ENCODE measurements around the gene APOL5. TPM values are rescaled to one million over a fixed set of nuclear protein-coding genes. Genes with fewer than 3 reads are reported as not detected.

The APOL5 gene
- total and polyA plus RNA-seq, 4 donors, result 0.43 TPM; not detected in 3

DNA sequence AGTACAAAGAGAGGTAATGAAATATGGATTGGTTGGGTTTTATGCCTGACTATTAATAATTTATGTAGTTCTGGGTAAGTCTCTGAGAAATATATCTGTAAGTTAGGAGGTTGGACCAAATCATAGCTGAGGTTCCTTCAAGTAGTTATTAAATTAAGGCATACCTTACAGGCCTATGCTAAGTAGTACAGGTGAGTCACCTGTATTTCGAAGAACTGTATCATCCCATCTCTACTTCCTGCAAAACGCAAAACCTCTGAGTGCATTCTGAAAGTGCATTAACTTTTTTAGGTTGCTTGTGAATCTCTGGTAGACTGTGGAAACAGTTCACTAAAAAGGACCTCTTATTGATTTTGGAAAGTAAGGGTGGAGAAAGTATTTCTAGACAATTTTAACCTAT is 37.1 kb downstream of the APOL5 start:
- H3K4me3 ChIP-seq (ENCODE audit: low read depth in 1 of 3, low read length in 3 of 3), result no peak overlapping the region
- no peak overlapping the region for H3K27ac ChIP-seq (ENCODE audit: low read depth in 1 of 2, low read length in 2 of 2)
- no peak for DNase-seq (ENCODE audit: low spot score)
- TF ChIP-seq, protein P1, sequence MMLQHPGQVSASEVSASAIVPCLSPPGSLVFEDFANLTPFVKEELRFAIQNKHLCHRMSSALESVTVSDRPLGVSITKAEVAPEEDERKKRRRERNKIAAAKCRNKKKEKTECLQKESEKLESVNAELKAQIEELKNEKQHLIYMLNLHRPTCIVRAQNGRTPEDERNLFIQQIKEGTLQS (IDR thresholded peaks at IDR 0.05), result no peak
- TF ChIP-seq RAD21 (IDR thresholded peaks at IDR 0.05) (no peak), YY1 (IDR thresholded peaks at IDR 0.05) (no peak)
- peaks cover 0 to 12% (median 6%) of the 10 kb centered on the region in 4 donors for H3K4me1 ChIP-seq (ENCODE audit: control insufficient read depth in 4 of 4, insufficient read depth in 4 of 4, low read length in 3 of 4)
- no peak overlapping the region for H3K9ac ChIP-seq (ENCODE audit: low read depth in 1 of 2, low read length in 2 of 2)
- peaks cover 0 to 17% (median 7%) of the 10 kb centered on the region in 4 donors for H3K36me3 ChIP-seq (ENCODE audit: control insufficient read depth in 4 of 4, insufficient read depth in 3 of 4, low read depth in 1 of 4, low read length in 3 of 4)
- WGBS, result 92% methylated on average over 2 of the region's 2 CpGs
- no peaks in the 10 kb centered on the region for H3K9me3 ChIP-seq (ENCODE audit: control insufficient read depth in 4 of 4, low read length in 3 of 4)
- no peaks in the 10 kb centered on the region for H3K27me3 ChIP-seq (ENCODE audit: control insufficient read depth in 4 of 4, insufficient read depth in 4 of 4, low read length in 3 of 4)

DNA sequence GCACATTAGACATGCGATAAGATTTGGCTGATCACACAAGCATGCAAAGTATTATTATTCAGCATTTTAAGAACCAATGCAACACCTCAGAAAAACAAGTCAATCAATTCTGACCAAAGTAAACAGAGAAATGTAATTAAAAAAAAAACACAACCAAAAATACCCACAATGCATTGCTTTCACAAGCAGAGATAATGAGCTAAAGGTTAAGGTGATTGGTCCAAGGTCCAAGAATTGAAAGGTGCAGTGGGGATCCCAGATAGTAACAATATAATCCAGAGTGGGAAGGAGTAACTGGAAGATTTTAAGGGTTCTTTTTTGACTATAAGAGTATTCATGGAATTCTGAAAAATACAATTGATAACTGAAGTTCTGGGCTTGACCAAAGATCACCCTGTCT is 39.0 kb downstream of the APOL5 start:
- no peak for DNase-seq (ENCODE audit: low spot score)
- no peak for TF ChIP-seq FOXA1 (IDR thresholded peaks at IDR 0.05)
- TF ChIP-seq TAF1 (conservative IDR thresholded peaks at IDR 0.05), result no peak
- TF ChIP-seq, protein P2, sequence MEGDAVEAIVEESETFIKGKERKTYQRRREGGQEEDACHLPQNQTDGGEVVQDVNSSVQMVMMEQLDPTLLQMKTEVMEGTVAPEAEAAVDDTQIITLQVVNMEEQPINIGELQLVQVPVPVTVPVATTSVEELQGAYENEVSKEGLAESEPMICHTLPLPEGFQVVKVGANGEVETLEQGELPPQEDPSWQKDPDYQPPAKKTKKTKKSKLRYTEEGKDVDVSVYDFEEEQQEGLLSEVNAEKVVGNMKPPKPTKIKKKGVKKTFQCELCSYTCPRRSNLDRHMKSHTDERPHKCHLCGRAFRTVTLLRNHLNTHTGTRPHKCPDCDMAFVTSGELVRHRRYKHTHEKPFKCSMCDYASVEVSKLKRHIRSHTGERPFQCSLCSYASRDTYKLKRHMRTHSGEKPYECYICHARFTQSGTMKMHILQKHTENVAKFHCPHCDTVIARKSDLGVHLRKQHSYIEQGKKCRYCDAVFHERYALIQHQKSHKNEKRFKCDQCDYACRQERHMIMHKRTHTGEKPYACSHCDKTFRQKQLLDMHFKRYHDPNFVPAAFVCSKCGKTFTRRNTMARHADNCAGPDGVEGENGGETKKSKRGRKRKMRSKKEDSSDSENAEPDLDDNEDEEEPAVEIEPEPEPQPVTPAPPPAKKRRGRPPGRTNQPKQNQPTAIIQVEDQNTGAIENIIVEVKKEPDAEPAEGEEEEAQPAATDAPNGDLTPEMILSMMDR (IDR thresholded peaks at IDR 0.05; ENCODE audit: low read depth, low read length, missing input control), result no peak
- TF ChIP-seq SP1 (IDR thresholded peaks at IDR 0.05), result no peak
- TF ChIP-seq HNF4G (IDR thresholded peaks at IDR 0.05), result peak; percentile 15
- TF ChIP-seq NR2F2 (IDR thresholded peaks at IDR 0.05), result peak; percentile 20
- TF ChIP-seq HNF4A (conservative IDR thresholded peaks at IDR 0.05), result peak; percentile 68 to 77
- TF ChIP-seq RXRA (IDR thresholded peaks at IDR 0.05), result peak in 1 of 2 donors; percentile 29
- peak in 1 of 2 donors; percentile 13 for TF ChIP-seq RAD21 (IDR thresholded peaks at IDR 0.05)
- H3K4me1 ChIP-seq (ENCODE audit: control insufficient read depth in 4 of 4, insufficient read depth in 4 of 4, low read length in 3 of 4), result peaks cover 0 to 12% (median 6%) of the 10 kb centered on the region in 4 donors
- no peaks in the 10 kb centered on the region for H3K27me3 ChIP-seq (ENCODE audit: control insufficient read depth in 4 of 4, insufficient read depth in 4 of 4, low read length in 3 of 4)
- H3K36me3 ChIP-seq (ENCODE audit: control insufficient read depth in 4 of 4, insufficient read depth in 3 of 4, low read depth in 1 of 4, low read length in 3 of 4), result peaks cover 0 to 29% (median 12%) of the 10 kb centered on the region in 4 donors
- no peak overlapping the region for H3K9ac ChIP-seq (ENCODE audit: low read depth in 1 of 2, low read length in 2 of 2)
- no peak overlapping the region for H3K4me3 ChIP-seq (ENCODE audit: low read depth in 1 of 3, low read length in 3 of 3)
- no peak overlapping the region for H3K27ac ChIP-seq (ENCODE audit: low read depth in 1 of 2, low read length in 2 of 2)
- WGBS, result 97% methylated on average over 1 of the region's 1 CpG
- no peaks in the 10 kb centered on the region for H3K9me3 ChIP-seq (ENCODE audit: control insufficient read depth in 4 of 4, low read length in 3 of 4)

DNA sequence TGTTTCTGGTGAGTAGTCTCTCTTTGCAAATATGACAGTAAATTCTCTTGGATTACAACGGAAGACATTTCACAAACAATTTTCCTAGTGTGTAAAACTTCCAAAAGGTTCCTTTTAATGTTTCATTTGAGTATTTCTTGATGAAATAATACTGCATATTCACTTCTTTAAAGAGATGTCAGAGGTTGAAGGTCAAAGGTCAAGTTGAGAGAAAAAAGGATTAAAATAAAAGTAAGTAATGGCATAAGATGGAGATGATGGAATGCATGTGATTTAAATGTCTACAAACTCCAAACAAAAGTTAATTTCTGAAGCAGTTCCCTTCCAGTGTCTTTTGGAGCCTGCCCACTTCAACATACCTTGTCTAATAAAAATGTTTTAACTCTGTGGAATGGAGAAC is 40.7 kb downstream of the APOL5 start:
- H3K27me3 ChIP-seq (ENCODE audit: control insufficient read depth in 4 of 4, insufficient read depth in 4 of 4, low read length in 3 of 4), result no peaks in the 10 kb centered on the region
- peaks cover 0 to 25% (median 12%) of the 10 kb centered on the region in 4 donors for H3K36me3 ChIP-seq (ENCODE audit: control insufficient read depth in 4 of 4, insufficient read depth in 3 of 4, low read depth in 1 of 4, low read length in 3 of 4)
- no peak overlapping the region for H3K9ac ChIP-seq (ENCODE audit: low read depth in 1 of 2, low read length in 2 of 2)
- TF ChIP-seq EGR1 (IDR thresholded peaks at IDR 0.05; ENCODE audit: low read depth in 2 of 2) (no peak), NR2F2 (IDR thresholded peaks at IDR 0.05) (peak; percentile 70)
- H3K4me1 ChIP-seq (ENCODE audit: control insufficient read depth in 4 of 4, insufficient read depth in 4 of 4, low read length in 3 of 4), result peaks cover 0 to 12% (median 6%) of the 10 kb centered on the region in 4 donors
- no peak overlapping the region for H3K27ac ChIP-seq (ENCODE audit: low read depth in 1 of 2, low read length in 2 of 2)
- 89% methylated on average over 1 of the region's 1 CpG for WGBS
- H3K4me3 ChIP-seq (ENCODE audit: low read depth in 1 of 3, low read length in 3 of 3), result no peak overlapping the region
- no peaks in the 10 kb centered on the region for H3K9me3 ChIP-seq (ENCODE audit: control insufficient read depth in 4 of 4, low read length in 3 of 4)
- no peak for DNase-seq (ENCODE audit: low spot score)

DNA sequence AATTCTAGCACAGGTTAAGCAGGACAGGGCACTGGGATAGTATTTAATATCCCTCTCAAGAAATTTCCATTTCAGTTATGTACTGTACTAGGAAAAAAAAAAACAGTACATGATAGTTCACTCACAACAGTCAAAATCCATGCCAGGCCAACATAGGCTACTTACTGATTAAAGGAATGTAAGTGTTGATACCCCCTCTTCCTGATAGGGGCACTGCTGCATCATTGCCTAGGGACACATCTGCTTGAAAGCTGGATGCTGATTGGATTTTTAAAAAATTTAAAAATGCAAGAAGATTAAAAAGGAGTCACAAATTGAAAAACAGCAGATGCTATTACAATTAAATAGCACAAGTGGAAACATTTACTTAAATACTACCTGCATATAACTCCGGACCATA is 43.4 kb downstream of the APOL5 start:
- Histone ChIP-seq H3K27me3 (ENCODE audit: control insufficient read depth in 4 of 4, insufficient read depth in 4 of 4, low read length in 3 of 4) (no peaks in the 10 kb centered on the region), H3K9ac (ENCODE audit: low read depth in 1 of 2, low read length in 2 of 2) (no peak overlapping the region), H3K4me3 (ENCODE audit: low read depth in 1 of 3, low read length in 3 of 3) (no peak overlapping the region), H3K9me3 (ENCODE audit: control insufficient read depth in 4 of 4, low read length in 3 of 4) (no peaks in the 10 kb centered on the region), H3K4me1 (ENCODE audit: control insufficient read depth in 4 of 4, insufficient read depth in 4 of 4, low read length in 3 of 4) (peaks cover 0 to 11% (median 6%) of the 10 kb centered on the region in 4 donors), H3K36me3 (ENCODE audit: control insufficient read depth in 4 of 4, insufficient read depth in 3 of 4, low read depth in 1 of 4, low read length in 3 of 4) (peaks cover 0 to 25% (median 12%) of the 10 kb centered on the region in 4 donors), H3K27ac (ENCODE audit: low read depth in 1 of 2, low read length in 2 of 2) (no peak overlapping the region)
- DNase-seq (ENCODE audit: low spot score), result no peak
- 99% methylated on average over 1 of the region's 1 CpG for whole genome bisulfite sequencing
- TF ChIP-seq RAD21 (IDR thresholded peaks at IDR 0.05), result peak; percentile 71 to 72
- TF ChIP-seq, protein P1 (IDR thresholded peaks at IDR 0.05), result no peak
- TF ChIP-seq, protein P3, sequence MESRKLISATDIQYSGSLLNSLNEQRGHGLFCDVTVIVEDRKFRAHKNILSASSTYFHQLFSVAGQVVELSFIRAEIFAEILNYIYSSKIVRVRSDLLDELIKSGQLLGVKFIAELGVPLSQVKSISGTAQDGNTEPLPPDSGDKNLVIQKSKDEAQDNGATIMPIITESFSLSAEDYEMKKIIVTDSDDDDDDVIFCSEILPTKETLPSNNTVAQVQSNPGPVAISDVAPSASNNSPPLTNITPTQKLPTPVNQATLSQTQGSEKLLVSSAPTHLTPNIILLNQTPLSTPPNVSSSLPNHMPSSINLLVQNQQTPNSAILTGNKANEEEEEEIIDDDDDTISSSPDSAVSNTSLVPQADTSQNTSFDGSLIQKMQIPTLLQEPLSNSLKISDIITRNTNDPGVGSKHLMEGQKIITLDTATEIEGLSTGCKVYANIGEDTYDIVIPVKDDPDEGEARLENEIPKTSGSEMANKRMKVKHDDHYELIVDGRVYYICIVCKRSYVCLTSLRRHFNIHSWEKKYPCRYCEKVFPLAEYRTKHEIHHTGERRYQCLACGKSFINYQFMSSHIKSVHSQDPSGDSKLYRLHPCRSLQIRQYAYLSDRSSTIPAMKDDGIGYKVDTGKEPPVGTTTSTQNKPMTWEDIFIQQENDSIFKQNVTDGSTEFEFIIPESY (IDR thresholded peaks at IDR 0.05), result no peak
- TF ChIP-seq HNF4G (IDR thresholded peaks at IDR 0.05), result no peak
- TF ChIP-seq, protein P2 (IDR thresholded peaks at IDR 0.05; ENCODE audit: low read depth, low read length, missing input control), result peak; percentile 36
